Ishikawa (cell line): ENCODE data around the gene KIAA0040.

Experiments
- CREB1 ChIP-seq: IDR thresholded peaks from 2 replicates; pipeline ENCODE4 v1.6.1; 2012; ENCODE audit warnings: low read depth
- EGR1 ChIP-seq: IDR thresholded peaks from 2 replicates; pipeline ENCODE4 v1.6.1; 2012
- EP300 ChIP-seq: IDR thresholded peaks from 2 replicates; pipeline ENCODE4 v1.6.1; 2012; ENCODE audit warnings: borderline replicate concordance
- FOXM1 ChIP-seq: IDR thresholded peaks from 2 replicates; pipeline ENCODE4 v1.6.1; 2012; ENCODE audit warnings: low read depth, borderline replicate concordance
- NFIC ChIP-seq: IDR thresholded peaks from 2 replicates; pipeline ENCODE4 v1.6.1; 2012
- RAD21 ChIP-seq: IDR thresholded peaks from 2 replicates; pipeline ENCODE4 v1.6.1; 2012; ENCODE audit warnings: low read depth
- TAF1 ChIP-seq: IDR thresholded peaks from 2 replicates; pipeline ENCODE4 v1.6.1; 2012; ENCODE audit warnings: low read depth, mild to moderate bottlenecking
- TCF12 ChIP-seq: IDR thresholded peaks from 2 replicates; pipeline ENCODE4 v1.6.1; 2012; ENCODE audit warnings: low read depth
- TEAD4 ChIP-seq: IDR thresholded peaks from 2 replicates; pipeline ENCODE4 v1.6.1; 2012
- USF1 ChIP-seq: IDR thresholded peaks from 2 replicates; pipeline ENCODE4 v1.6.1; 2012
- YY1 ChIP-seq: IDR thresholded peaks from 2 replicates; pipeline ENCODE4 v1.6.1; 2012; ENCODE audit warnings: low read depth
- ZBTB7A ChIP-seq: IDR thresholded peaks from 2 replicates; pipeline ENCODE4 v1.6.1; 2012; ENCODE audit warnings: low read depth
- TF ChIP-seq, protein P1 (sequence below): IDR thresholded peaks from 2 replicates; pipeline ENCODE4 v1.6.1; 2012
- TF ChIP-seq, protein P2 (sequence below): IDR thresholded peaks from 2 replicates; pipeline ENCODE4 v1.6.1; 2012; ENCODE audit warnings: low read depth, mild to moderate bottlenecking

DNA sequence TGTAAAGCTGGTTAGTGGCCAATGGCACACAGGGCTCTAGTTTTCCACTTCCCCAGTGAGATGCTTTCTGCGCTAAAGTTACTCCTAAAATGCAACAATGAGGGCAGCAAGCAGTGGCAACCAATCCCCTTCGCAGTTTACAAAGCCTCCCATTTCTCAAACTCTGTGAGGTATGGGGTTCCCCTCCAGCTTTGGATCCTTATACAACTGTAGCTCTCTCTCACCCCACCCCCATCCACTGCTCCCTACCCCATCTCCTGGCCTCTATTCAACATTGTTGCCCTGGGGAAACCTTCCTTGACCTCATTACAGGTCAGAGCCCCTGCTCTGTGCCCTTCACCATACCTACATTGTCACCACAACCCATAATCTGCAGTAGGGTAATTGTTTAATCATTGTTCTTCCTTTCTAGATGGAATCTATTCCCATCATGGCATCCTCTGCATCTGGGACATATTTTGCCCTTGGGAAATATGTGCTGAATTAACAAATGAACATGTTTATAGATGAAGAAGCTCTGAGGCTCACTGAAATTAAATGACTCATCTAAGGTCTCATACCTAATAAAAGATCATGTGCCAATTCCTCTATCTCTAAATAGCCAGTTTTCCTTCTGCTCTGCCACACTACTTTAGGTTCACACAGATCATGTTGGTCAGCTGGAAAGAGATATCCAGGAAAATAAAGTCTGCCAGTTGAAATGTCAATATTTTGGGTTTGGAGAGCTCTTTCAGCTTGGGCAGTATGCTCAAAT is 12.6 kb downstream of the KIAA0040 start:
- TF ChIP-seq EP300 (no peak), YY1 (no peak), TAF1 (no peak), FOXM1 (no peak), RAD21 (no peak), TCF12 (no peak), USF1 (no peak), CREB1 (no peak), TEAD4 (no peak), EGR1 (no peak), NFIC (no peak), ZBTB7A (no peak)
- TF ChIP-seq, protein P1, sequence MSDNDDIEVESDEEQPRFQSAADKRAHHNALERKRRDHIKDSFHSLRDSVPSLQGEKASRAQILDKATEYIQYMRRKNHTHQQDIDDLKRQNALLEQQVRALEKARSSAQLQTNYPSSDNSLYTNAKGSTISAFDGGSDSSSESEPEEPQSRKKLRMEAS: no peak
- TF ChIP-seq, protein P2, sequence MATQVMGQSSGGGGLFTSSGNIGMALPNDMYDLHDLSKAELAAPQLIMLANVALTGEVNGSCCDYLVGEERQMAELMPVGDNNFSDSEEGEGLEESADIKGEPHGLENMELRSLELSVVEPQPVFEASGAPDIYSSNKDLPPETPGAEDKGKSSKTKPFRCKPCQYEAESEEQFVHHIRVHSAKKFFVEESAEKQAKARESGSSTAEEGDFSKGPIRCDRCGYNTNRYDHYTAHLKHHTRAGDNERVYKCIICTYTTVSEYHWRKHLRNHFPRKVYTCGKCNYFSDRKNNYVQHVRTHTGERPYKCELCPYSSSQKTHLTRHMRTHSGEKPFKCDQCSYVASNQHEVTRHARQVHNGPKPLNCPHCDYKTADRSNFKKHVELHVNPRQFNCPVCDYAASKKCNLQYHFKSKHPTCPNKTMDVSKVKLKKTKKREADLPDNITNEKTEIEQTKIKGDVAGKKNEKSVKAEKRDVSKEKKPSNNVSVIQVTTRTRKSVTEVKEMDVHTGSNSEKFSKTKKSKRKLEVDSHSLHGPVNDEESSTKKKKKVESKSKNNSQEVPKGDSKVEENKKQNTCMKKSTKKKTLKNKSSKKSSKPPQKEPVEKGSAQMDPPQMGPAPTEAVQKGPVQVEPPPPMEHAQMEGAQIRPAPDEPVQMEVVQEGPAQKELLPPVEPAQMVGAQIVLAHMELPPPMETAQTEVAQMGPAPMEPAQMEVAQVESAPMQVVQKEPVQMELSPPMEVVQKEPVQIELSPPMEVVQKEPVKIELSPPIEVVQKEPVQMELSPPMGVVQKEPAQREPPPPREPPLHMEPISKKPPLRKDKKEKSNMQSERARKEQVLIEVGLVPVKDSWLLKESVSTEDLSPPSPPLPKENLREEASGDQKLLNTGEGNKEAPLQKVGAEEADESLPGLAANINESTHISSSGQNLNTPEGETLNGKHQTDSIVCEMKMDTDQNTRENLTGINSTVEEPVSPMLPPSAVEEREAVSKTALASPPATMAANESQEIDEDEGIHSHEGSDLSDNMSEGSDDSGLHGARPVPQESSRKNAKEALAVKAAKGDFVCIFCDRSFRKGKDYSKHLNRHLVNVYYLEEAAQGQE: no peak
